Activated naive CD8-positive, alpha-beta T cell treated with anti-CD3 and anti-CD28 coated beads, Interleukin-2, amount 50 U/mL, for 24 hours (primary cell): Measurements from ENCODE around the gene CDK2.
A peak's percentile ranks its signal among the peaks of the same experiment; 100 is the strongest.
"Not testable (repeated sequence)": the region's sequence is repeated elsewhere in the genome, so short reads cannot be mapped to it uniquely, and the experiment has no call there.

Experiments
- ATAC-seq: fragments of 150-1000 bp; cut with Tn5 transposase; one replicate; pipeline ENCODE4 v1.10.0; 2021
- DNase-seq: peaks from one replicate; pipeline ENCODE4 v3.0.0; 2021
- H3K27ac Mint-ChIP-seq: one replicate; pipeline ENCODE4 v1.8.0; 2021; ENCODE audit warnings: mild to moderate bottlenecking, mixed read lengths
- H3K27me3 Mint-ChIP-seq: one replicate; pipeline ENCODE4 v1.8.0; 2021; ENCODE audit warnings: mixed read lengths
- H3K36me3 Mint-ChIP-seq: one replicate; pipeline ENCODE4 v1.8.0; 2021; ENCODE audit warnings: low read depth, mixed read lengths
- H3K4me1 Mint-ChIP-seq: one replicate; pipeline ENCODE4 v1.8.0; 2021; ENCODE audit warnings: mixed read lengths
- H3K4me3 Mint-ChIP-seq: one replicate; pipeline ENCODE4 v1.8.0; 2021; ENCODE audit warnings: mild to moderate bottlenecking, moderate library complexity, mixed read lengths
- H3K9me3 Mint-ChIP-seq: one replicate; pipeline ENCODE4 v1.8.0; 2021; ENCODE audit warnings: mixed read lengths

The CDK2 gene

GRCh38 chr12:56003376-56003775 is 36.7 kb downstream of the CDK2 start:
- H3K4me3 Mint-ChIP-seq, H3K27ac Mint-ChIP-seq, H3K36me3 Mint-ChIP-seq, ATAC-seq, H3K9me3 Mint-ChIP-seq, DNase-seq, H3K27me3 Mint-ChIP-seq: not testable (repeated sequence)
- H3K4me1 Mint-ChIP-seq = peaks cover 21% of the 10 kb centered on the region

GRCh38 chr12:56004211-56004610 is 37.6 kb downstream of the CDK2 start:
- Mint-ChIP-seq H3K4me3 (no peak overlapping the region), H3K27ac (no peak overlapping the region), H3K9me3 (no peaks in the 10 kb centered on the region), H3K27me3 (no peaks in the 10 kb centered on the region), H3K36me3 (no peaks in the 10 kb centered on the region), H3K4me1 (peaks cover 19% of the 10 kb centered on the region)
- ATAC-seq (no peak), DNase-seq (no peak)

- DNase-seq (peak; percentile 74), ATAC-seq (peak; percentile 57)
- Mint-ChIP-seq H3K27ac (peak overlapping the region; percentile 57), H3K36me3 (no peaks in the 10 kb centered on the region), H3K9me3 (no peaks in the 10 kb centered on the region), H3K27me3 (no peaks in the 10 kb centered on the region), H3K4me3 (peak overlapping the region; percentile 77), H3K4me1 (peaks cover 27% of the 10 kb centered on the region)
Observed at GRCh38 chr12:56007564-56008559, 41.2 kb downstream of the CDK2 start.

GRCh38 chr12:56010111-56010570 is 43.5 kb downstream of the CDK2 start:
- no peaks in the 10 kb centered on the region for H3K27me3 Mint-ChIP-seq
- DNase-seq = no peak
- H3K4me3 Mint-ChIP-seq = no peak overlapping the region
- no peak for ATAC-seq
- no peaks in the 10 kb centered on the region for H3K9me3 Mint-ChIP-seq
- H3K36me3 Mint-ChIP-seq = no peaks in the 10 kb centered on the region
- H3K27ac Mint-ChIP-seq = no peak overlapping the region
- H3K4me1 Mint-ChIP-seq = peaks cover 28% of the 10 kb centered on the region

- no peaks in the 10 kb centered on the region for H3K27me3 Mint-ChIP-seq
- no peaks in the 10 kb centered on the region for H3K36me3 Mint-ChIP-seq
Observed at GRCh38 chr12:56011509-56012090, 45.0 kb downstream of the CDK2 start.

GRCh38 chr12:56013482-56013881 is 46.9 kb downstream of the CDK2 start:
- Mint-ChIP-seq H3K27ac (no peak overlapping the region), H3K9me3 (no peaks in the 10 kb centered on the region), H3K36me3 (peaks cover 1% of the 10 kb centered on the region), H3K4me1 (peaks cover 22% of the 10 kb centered on the region), H3K27me3 (no peaks in the 10 kb centered on the region), H3K4me3 (no peak overlapping the region)
- ATAC-seq (no peak), DNase-seq (no peak)

More at GRCh38 chr12:56011509-56012090, 45.0 kb downstream of the CDK2 start:
- Mint-ChIP-seq H3K4me3 (no peak overlapping the region), H3K27ac (no peak overlapping the region), H3K4me1 (peaks cover 32% of the 10 kb centered on the region), H3K9me3 (no peaks in the 10 kb centered on the region)
- no peak for DNase-seq
- ATAC-seq = peak; percentile 67

- peaks cover 22% of the 10 kb centered on the region for H3K4me1 Mint-ChIP-seq
- no peaks in the 10 kb centered on the region for H3K9me3 Mint-ChIP-seq
- peaks cover 1% of the 10 kb centered on the region for H3K36me3 Mint-ChIP-seq
- no peak overlapping the region for H3K4me3 Mint-ChIP-seq
- ATAC-seq (no peak), DNase-seq (no peak)
- no peaks in the 10 kb centered on the region for H3K27me3 Mint-ChIP-seq
- H3K27ac Mint-ChIP-seq = no peak overlapping the region
Observed at GRCh38 chr12:56014205-56014604, 47.6 kb downstream of the CDK2 start.

- no peaks in the 10 kb centered on the region for H3K9me3 Mint-ChIP-seq
- H3K36me3 Mint-ChIP-seq = peaks cover 1% of the 10 kb centered on the region
- peaks cover 32% of the 10 kb centered on the region for H3K4me1 Mint-ChIP-seq
- H3K27me3 Mint-ChIP-seq = no peaks in the 10 kb centered on the region
- no peak for ATAC-seq
- no peak overlapping the region for H3K4me3 Mint-ChIP-seq
- no peak for DNase-seq
- no peak overlapping the region for H3K27ac Mint-ChIP-seq
Observed at GRCh38 chr12:56017181-56017580, 50.6 kb downstream of the CDK2 start.

- no peaks in the 10 kb centered on the region for H3K27me3 Mint-ChIP-seq
- H3K36me3 Mint-ChIP-seq = peaks cover 1% of the 10 kb centered on the region
- no peak for ATAC-seq
- H3K9me3 Mint-ChIP-seq = no peaks in the 10 kb centered on the region
- no peak for DNase-seq
- peaks cover 43% of the 10 kb centered on the region for H3K4me1 Mint-ChIP-seq
- no peak overlapping the region for H3K27ac Mint-ChIP-seq
- no peak overlapping the region for H3K4me3 Mint-ChIP-seq
Observed at GRCh38 chr12:56018356-56018755, 51.7 kb downstream of the CDK2 start.

GRCh38 chr12:56020423-56021184 is 54.0 kb downstream of the CDK2 start, which contains the start of gene IKZF4:
Gene IKZF4, plus strand, starts transcription at chr12:56021043. Its CDS starts 451 bp downstream, at chr12:56021494.
- ATAC-seq = peak; percentile 38
- Mint-ChIP-seq H3K27ac (peak within 1 kb of the TSS; percentile 88), H3K9me3 (no peaks in the 10 kb centered on the region), H3K4me3 (peak within 1 kb of the TSS; percentile 90), H3K36me3 (peaks cover 10% of the 10 kb centered on the region), H3K4me1 (peaks cover 41% of the 10 kb centered on the region), H3K27me3 (no peaks in the 10 kb centered on the region)
- DNase-seq = peak; percentile 36

- Mint-ChIP-seq H3K27ac (peak overlapping the region; percentile 88), H3K4me3 (peak overlapping the region; percentile 90)
Observed at GRCh38 chr12:56021889-56022497, 55.4 kb downstream of the CDK2 start.

More at GRCh38 chr12:56021889-56022497, 55.4 kb downstream of the CDK2 start:
- no peaks in the 10 kb centered on the region for H3K27me3 Mint-ChIP-seq
- no peaks in the 10 kb centered on the region for H3K9me3 Mint-ChIP-seq
- ATAC-seq = no peak
- H3K4me1 Mint-ChIP-seq = peaks cover 37% of the 10 kb centered on the region
- H3K36me3 Mint-ChIP-seq = peaks cover 10% of the 10 kb centered on the region
- DNase-seq = no peak
